Endothelial cell of umbilical vein (primary cell): Measurements from ENCODE around the gene PLXNA4. TPM values are rescaled to one million over a fixed set of nuclear protein-coding genes. Genes with fewer than 3 reads are reported as not detected.

Source experiments
- BruUV-seq: library from RNA; stranded (reverse); fragments of 400-500 nt; replicated peaks from 2 replicates; lab custom pipeline; 2021; lab: Mats Ljungman, UMichigan
- CTCF ChIA-PET: fragments of 300-600, 350-600 bp; sonication (Branson Sonifier 250); formaldehyde crosslinking; loops from one replicate; lab custom pipeline; 2021; ENCODE audit warnings: antibody characterized with exemption, inconsistent platforms; lab: Charles Lee
- POLR2A ChIA-PET: fragments of 300-600, 350-600 bp; sonication (Branson Sonifier 250); formaldehyde crosslinking; loops from one replicate; lab custom pipeline; 2021; ENCODE audit warnings: antibody characterized with exemption, inconsistent platforms; lab: Charles Lee
- DNase-seq: peaks from one replicate; pipeline ENCODE4 v3.0.0-alpha.2; 2011; ENCODE audit warnings: low read depth, low spot score
- FAIRE-seq: peaks from 2 replicates; lab custom pipeline; 2011; peaks lifted over from hg19 to GRCh38; lab: Jason Lieb, UNC
- H2AFZ ChIP-seq: 2 replicates; pipeline ENCODE4 v1.6.0; 2012; ENCODE audit warnings: low read depth, low read length, control low read depth, inconsistent platforms
- H3K27ac ChIP-seq: 2 replicates; pipeline ENCODE4 v1.5.1; 2011; ENCODE audit warnings: low read depth, mild to moderate bottlenecking, control low read depth, low read length, moderate library complexity; ENCODE audit not compliant: insufficient read depth
- H3K27me3 ChIP-seq, 2 experiments: 2 replicates each; pipeline versions ENCODE4 v1.6.0 to v1.6.1; 2011; ENCODE audit warnings: low read length in 2 of 2, mixed read lengths in 1 of 2; ENCODE audit not compliant: control insufficient read depth in 2 of 2, insufficient read depth in 2 of 2
- H3K36me3 ChIP-seq, 2 experiments: 2 replicates in 1 of 2; 3 replicates in 1 of 2; pipeline ENCODE4 v1.5.1; 2011; ENCODE audit warnings: low read length in 2 of 2, mild to moderate bottlenecking in 1 of 2, moderate library complexity in 1 of 2; ENCODE audit not compliant: control insufficient read depth in 2 of 2, insufficient read depth in 2 of 2; ENCODE audit errors: extremely low read depth in 1 of 2
- H3K4me1 ChIP-seq: 3 replicates; pipeline ENCODE4 v1.5.1; 2011; ENCODE audit warnings: mild to moderate bottlenecking, low read length; ENCODE audit not compliant: control insufficient read depth, insufficient read depth; ENCODE audit errors: extremely low read depth
- H3K4me2 ChIP-seq: 2 replicates; pipeline ENCODE4 v1.6.1; 2011; ENCODE audit warnings: low read length, control low read depth, mixed read lengths; ENCODE audit not compliant: insufficient read depth
- H3K4me3 ChIP-seq, 3 experiments: fragments of 200-600 bp in 1 of 3; sonication (generic), shearing (Covaris generic) in 1 of 3; replicated peaks in 1 of 3; 2 replicates each; pipeline ENCODE4 v1.5.1; 2011 to 2016; ENCODE audit warnings: control low read depth in 3 of 3, low read length in 3 of 3, mild to moderate bottlenecking in 2 of 3, inconsistent platforms in 1 of 3, low read depth in 1 of 3, moderate library complexity in 1 of 3; ENCODE audit not compliant: insufficient read depth in 1 of 3
- H3K79me2 ChIP-seq: 2 replicates; pipeline ENCODE4 v1.6.0; 2012; ENCODE audit warnings: low read length, inconsistent platforms; ENCODE audit not compliant: control insufficient read depth, insufficient read depth
- H3K9ac ChIP-seq: replicated peaks from 2 replicates; pipeline ENCODE3; 2011; ENCODE audit warnings: low read length, control low read depth; ENCODE audit not compliant: insufficient read depth; ENCODE audit errors: extremely low read depth
- H3K9me1 ChIP-seq: replicated peaks from 3 replicates; pipeline ENCODE4 v1.6.0; 2011; ENCODE audit warnings: mild to moderate bottlenecking, low read length; ENCODE audit not compliant: control insufficient read depth, insufficient read depth; ENCODE audit errors: extremely low read depth
- H3K9me3 ChIP-seq: replicated peaks from 2 replicates; pipeline ENCODE4 v1.5.1; 2012; ENCODE audit warnings: low read length, inconsistent platforms; ENCODE audit not compliant: control insufficient read depth, insufficient read depth
- H4K20me1 ChIP-seq: replicated peaks from 2 replicates; pipeline ENCODE3; 2011; ENCODE audit warnings: mild to moderate bottlenecking, low read length; ENCODE audit not compliant: control insufficient read depth, insufficient read depth; ENCODE audit errors: extremely low read depth
- FOS ChIP-seq: IDR thresholded peaks from 2 replicates; pipeline ENCODE4 v1.6.1; 2011; ENCODE audit warnings: mild to moderate bottlenecking, low read length, moderate library complexity, borderline replicate concordance; ENCODE audit not compliant: insufficient read depth
- JUN ChIP-seq: IDR thresholded peaks from 2 replicates; pipeline ENCODE4 v1.6.1; 2011; ENCODE audit warnings: borderline replicate concordance, low read depth; ENCODE audit not compliant: insufficient read length, insufficient read depth
- MYC ChIP-seq: IDR thresholded peaks from one replicate; pipeline ENCODE4 v1.6.1; 2011; ENCODE audit warnings: mild to moderate bottlenecking, low read depth, low read length
- POLR2A ChIP-seq: IDR thresholded peaks from 2 replicates; pipeline ENCODE4 v1.6.1; 2012; ENCODE audit warnings: low read depth, mild to moderate bottlenecking, control low read depth, low read length
- POLR2AphosphoS5 ChIP-seq: IDR thresholded peaks from 2 replicates; pipeline ENCODE4 v1.6.1; 2012; ENCODE audit warnings: low read depth, mild to moderate bottlenecking, control low read depth, low read length, moderate library complexity; ENCODE audit not compliant: insufficient read depth
- dilution Hi-C: fragments of 300-500 bp; cut with MboI; formaldehyde crosslinking; loops from one replicate; pipeline ENCODE4 v1.15.0; 2019; ENCODE audit warnings: low sequenced_read_pairs; ENCODE audit not compliant: extremely low pct_ligation_motif_present
- intact Hi-C: fragments of 100-400 bp; cut with micrococcal nuclease; formaldehyde crosslinking; loops from one replicate; pipeline ENCODE4 v1.10.0; 2022
- polyA plus RNA-seq, 4 experiments: library from polyadenylated mRNA; depleted of rRNA in 3 of 4; stranded (reverse) in 3 of 4; unstranded in 1 of 4; fragments of >200 nt; gene quantifications; 2 replicates each; pipeline versions ENCODE4 v1.2.1 to v1.2.3, GENCODE V29; 2011 to 2012; ENCODE audit warnings: missing spikeins in 1 of 4
- total RNA-seq: library from RNA; stranded (reverse); gene quantifications from 2 replicates; pipeline ENCODE4 v1.2.3, GENCODE V29; 2021

The PLXNA4 gene
- total and polyA plus RNA-seq, 2 donors (not counting 3 experiments of a cell fraction or from before 2014, with no cell fraction given), result 12.1 to 20.4 TPM

- no peak overlapping the region for H3K4me2 ChIP-seq
- H3K4me1 ChIP-seq, result peaks cover 16% of the 10 kb centered on the region
- FAIRE-seq (no peak), DNase-seq (no peak)
- H3K4me3 ChIP-seq, result no peak overlapping the region
- ChIA-PET CTCF (interaction anchor here (1.1 to 1.6 kb wide), 3 partner anchors 11 to 294 kb away, joined by 3 to 4 read pairs (median 3); no protein-coding TSS in a partner anchor), POLR2A (no interaction called here)
- no TSS peak for BruUV-seq
- intact Hi-C loops, result no loop called here
- no peak for TF ChIP-seq POLR2AphosphoS5
- dilution Hi-C loops, result no loop called here
- H3K27me3 ChIP-seq, result no peaks in the 10 kb centered on the region
- H3K9me1 ChIP-seq, result no peaks in the 10 kb centered on the region
- no peaks in the 10 kb centered on the region for H4K20me1 ChIP-seq
- H3K9me3 ChIP-seq, result no peaks in the 10 kb centered on the region
- no peak overlapping the region for H3K9ac ChIP-seq
- H3K79me2 ChIP-seq, result no peaks in the 10 kb centered on the region
- no peak overlapping the region for H3K27ac ChIP-seq
- H2AFZ ChIP-seq, result no peak overlapping the region
- no peaks in the 10 kb centered on the region for H3K36me3 ChIP-seq
Measured at GRCh38 chr7:132286836-132287235, 289.4 kb downstream of the PLXNA4 start.

- H3K36me3 ChIP-seq, result no peaks in the 10 kb centered on the region
- no peak for DNase-seq
- dilution Hi-C loops, result no loop called here
- intact Hi-C loops, result no loop called here
- H3K4me1 ChIP-seq, result no peaks in the 10 kb centered on the region
- no peak overlapping the region for H3K4me2 ChIP-seq
- H3K27me3 ChIP-seq, result no peaks in the 10 kb centered on the region
- H3K9me1 ChIP-seq, result no peaks in the 10 kb centered on the region
- BruUV-seq, result no TSS peak
- no peak overlapping the region for H3K4me3 ChIP-seq
- no peak overlapping the region for H2AFZ ChIP-seq
- no peaks in the 10 kb centered on the region for H4K20me1 ChIP-seq
- no peak overlapping the region for H3K27ac ChIP-seq
- ChIA-PET CTCF (no interaction called here), POLR2A (no interaction called here)
- no peak for FAIRE-seq
- no peaks in the 10 kb centered on the region for H3K9me3 ChIP-seq
- no peaks in the 10 kb centered on the region for H3K79me2 ChIP-seq
- H3K9ac ChIP-seq, result no peak overlapping the region
- no peak for TF ChIP-seq JUN
- TF ChIP-seq MYC, result no peak
- TF ChIP-seq FOS, result no peak
- no peak for TF ChIP-seq POLR2A
Measured at GRCh38 chr7:132280335-132280734, 295.9 kb downstream of the PLXNA4 start.
